Measurements from ENCODE around the gene MPC1L.
"Not testable (repeated sequence)": the region's sequence is repeated elsewhere in the genome, so short reads cannot be mapped to it uniquely, and the experiment has no call there.

Gene MPC1L

GRCh38 chrX:40623139-40623536 lies at the start of gene MPC1L:
Gene MPC1L, plus strand, starts transcription at chrX:40623428. Its CDS starts 138 bp downstream, at chrX:40623566.
- Mint-ChIP-seq H3K4me3 (no peak within 1 kb of the TSS), H3K27ac (no peak within 1 kb of the TSS), H3K36me3 (ENCODE audit: low read depth) (peaks cover 18% of the 10 kb centered on the region), H3K4me1 (peaks cover 12% of the 10 kb centered on the region), H3K27me3 (ENCODE audit: low read depth, poor library complexity) (peaks cover 3% of the 10 kb centered on the region), H3K9me3 (peaks cover 22% of the 10 kb centered on the region)
- TF ChIP-seq CTCF (IDR thresholded peaks at IDR 0.05) = no peak
- DNase-seq = no peak

GRCh38 chrX:40573763-40574162 lies 49.5 kb upstream of the MPC1L start:
- H3K4me1 Mint-ChIP-seq = peaks cover 8% of the 10 kb centered on the region
- H3K36me3 Mint-ChIP-seq (ENCODE audit: low read depth) = no peaks in the 10 kb centered on the region
- TF ChIP-seq CTCF (IDR thresholded peaks at IDR 0.05) = peak; percentile 26
- peaks cover 10% of the 10 kb centered on the region for H3K9me3 Mint-ChIP-seq
- no peak for DNase-seq
- no peak overlapping the region for H3K27ac Mint-ChIP-seq
- peaks cover 17% of the 10 kb centered on the region for H3K27me3 Mint-ChIP-seq (ENCODE audit: low read depth, poor library complexity)
- no peak overlapping the region for H3K4me3 Mint-ChIP-seq

GRCh38 chrX:40575411-40575810 lies 47.8 kb upstream of the MPC1L start:
- H3K4me3 Mint-ChIP-seq; H3K27ac Mint-ChIP-seq; DNase-seq; H3K4me1 Mint-ChIP-seq; H3K36me3 Mint-ChIP-seq (ENCODE audit: low read depth): not testable (repeated sequence)
- Mint-ChIP-seq H3K9me3 (peaks cover 15% of the 10 kb centered on the region), H3K27me3 (ENCODE audit: low read depth, poor library complexity) (peaks cover 18% of the 10 kb centered on the region)

GRCh38 chrX:40576291-40576690 lies 46.9 kb upstream of the MPC1L start:
- Mint-ChIP-seq H3K4me1 (no peaks in the 10 kb centered on the region), H3K4me3 (no peak overlapping the region), H3K27ac (no peak overlapping the region), H3K36me3 (ENCODE audit: low read depth) (no peaks in the 10 kb centered on the region), H3K27me3 (ENCODE audit: low read depth, poor library complexity) (peaks cover 18% of the 10 kb centered on the region), H3K9me3 (peaks cover 15% of the 10 kb centered on the region)
- DNase-seq = no peak
- TF ChIP-seq CTCF (IDR thresholded peaks at IDR 0.05) = no peak

- peaks cover 18% of the 10 kb centered on the region for H3K27me3 Mint-ChIP-seq (ENCODE audit: low read depth, poor library complexity)
- H3K4me1 Mint-ChIP-seq = peaks cover 10% of the 10 kb centered on the region
- no peak overlapping the region for H3K4me3 Mint-ChIP-seq
These were observed 45.1 kb upstream of the MPC1L start for GRCh38 chrX:40578039-40578695.

GRCh38 chrX:40579141-40579540 lies 44.1 kb upstream of the MPC1L start:
- no peak overlapping the region for H3K4me3 Mint-ChIP-seq
- peaks cover 24% of the 10 kb centered on the region for H3K9me3 Mint-ChIP-seq
- DNase-seq = no peak
- peaks cover 14% of the 10 kb centered on the region for H3K27me3 Mint-ChIP-seq (ENCODE audit: low read depth, poor library complexity)
- H3K36me3 Mint-ChIP-seq (ENCODE audit: low read depth) = no peaks in the 10 kb centered on the region
- no peak overlapping the region for H3K27ac Mint-ChIP-seq
- no peak for TF ChIP-seq CTCF (IDR thresholded peaks at IDR 0.05)
- H3K4me1 Mint-ChIP-seq = peaks cover 10% of the 10 kb centered on the region

More at GRCh38 chrX:40578039-40578695, 45.1 kb upstream of the MPC1L start:
- H3K27ac Mint-ChIP-seq = no peak overlapping the region
- no peaks in the 10 kb centered on the region for H3K36me3 Mint-ChIP-seq (ENCODE audit: low read depth)
- no peak for DNase-seq
- peaks cover 21% of the 10 kb centered on the region for H3K9me3 Mint-ChIP-seq
- TF ChIP-seq CTCF (IDR thresholded peaks at IDR 0.05) = no peak
